B cell (primary cell): ENCODE data around the gene CYP4F2.

Source experiments
- EZH2 ChIP-seq: IDR thresholded peaks from 2 replicates; pipeline ENCODE4 v1.6.1; 2012; ENCODE audit warnings: borderline replicate concordance, low read depth, mild to moderate bottlenecking, moderate library complexity, low read length; ENCODE audit not compliant: insufficient read depth, poor library complexity, severe bottlenecking
- TF ChIP-seq, protein P1 (sequence below): fragments of 200-600 bp; IDR thresholded peaks from one replicate; pipeline ENCODE4 v1.8.0; 2022; ENCODE audit warnings: antibody characterized with exemption, mild to moderate bottlenecking

DNA sequence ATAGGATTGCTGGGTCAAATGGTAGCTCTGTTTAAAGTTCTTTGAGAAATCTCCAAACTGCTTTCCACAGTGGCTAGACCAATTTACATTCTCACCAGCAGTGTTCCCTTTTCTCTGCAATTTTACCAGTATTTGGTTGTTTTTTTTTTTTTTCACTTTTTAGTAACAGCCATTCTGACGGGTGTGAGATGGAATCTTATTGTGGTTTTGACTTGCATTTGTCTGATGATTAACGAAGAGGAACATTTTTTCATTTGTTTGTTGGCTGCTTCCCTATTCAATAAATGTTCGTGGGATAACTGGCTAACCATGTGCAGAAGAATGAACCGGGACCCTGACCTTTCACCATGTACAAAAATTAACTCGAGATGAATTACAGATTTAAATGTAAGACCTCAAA is 31.2 kb downstream of the CYP4F2 start:
- TF ChIP-seq, protein P1, sequence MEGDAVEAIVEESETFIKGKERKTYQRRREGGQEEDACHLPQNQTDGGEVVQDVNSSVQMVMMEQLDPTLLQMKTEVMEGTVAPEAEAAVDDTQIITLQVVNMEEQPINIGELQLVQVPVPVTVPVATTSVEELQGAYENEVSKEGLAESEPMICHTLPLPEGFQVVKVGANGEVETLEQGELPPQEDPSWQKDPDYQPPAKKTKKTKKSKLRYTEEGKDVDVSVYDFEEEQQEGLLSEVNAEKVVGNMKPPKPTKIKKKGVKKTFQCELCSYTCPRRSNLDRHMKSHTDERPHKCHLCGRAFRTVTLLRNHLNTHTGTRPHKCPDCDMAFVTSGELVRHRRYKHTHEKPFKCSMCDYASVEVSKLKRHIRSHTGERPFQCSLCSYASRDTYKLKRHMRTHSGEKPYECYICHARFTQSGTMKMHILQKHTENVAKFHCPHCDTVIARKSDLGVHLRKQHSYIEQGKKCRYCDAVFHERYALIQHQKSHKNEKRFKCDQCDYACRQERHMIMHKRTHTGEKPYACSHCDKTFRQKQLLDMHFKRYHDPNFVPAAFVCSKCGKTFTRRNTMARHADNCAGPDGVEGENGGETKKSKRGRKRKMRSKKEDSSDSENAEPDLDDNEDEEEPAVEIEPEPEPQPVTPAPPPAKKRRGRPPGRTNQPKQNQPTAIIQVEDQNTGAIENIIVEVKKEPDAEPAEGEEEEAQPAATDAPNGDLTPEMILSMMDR: no peak
- no peak for TF ChIP-seq EZH2
